Measurements from ENCODE around the gene HOXD8. TPM values are rescaled to one million over a fixed set of nuclear protein-coding genes. Genes with fewer than 3 reads are reported as not detected.

HOXD8 gene
- total and polyA plus RNA-seq, 3 donors from 2014 or later: 36.6 to 41.2 (median 39.8) TPM

DNA sequence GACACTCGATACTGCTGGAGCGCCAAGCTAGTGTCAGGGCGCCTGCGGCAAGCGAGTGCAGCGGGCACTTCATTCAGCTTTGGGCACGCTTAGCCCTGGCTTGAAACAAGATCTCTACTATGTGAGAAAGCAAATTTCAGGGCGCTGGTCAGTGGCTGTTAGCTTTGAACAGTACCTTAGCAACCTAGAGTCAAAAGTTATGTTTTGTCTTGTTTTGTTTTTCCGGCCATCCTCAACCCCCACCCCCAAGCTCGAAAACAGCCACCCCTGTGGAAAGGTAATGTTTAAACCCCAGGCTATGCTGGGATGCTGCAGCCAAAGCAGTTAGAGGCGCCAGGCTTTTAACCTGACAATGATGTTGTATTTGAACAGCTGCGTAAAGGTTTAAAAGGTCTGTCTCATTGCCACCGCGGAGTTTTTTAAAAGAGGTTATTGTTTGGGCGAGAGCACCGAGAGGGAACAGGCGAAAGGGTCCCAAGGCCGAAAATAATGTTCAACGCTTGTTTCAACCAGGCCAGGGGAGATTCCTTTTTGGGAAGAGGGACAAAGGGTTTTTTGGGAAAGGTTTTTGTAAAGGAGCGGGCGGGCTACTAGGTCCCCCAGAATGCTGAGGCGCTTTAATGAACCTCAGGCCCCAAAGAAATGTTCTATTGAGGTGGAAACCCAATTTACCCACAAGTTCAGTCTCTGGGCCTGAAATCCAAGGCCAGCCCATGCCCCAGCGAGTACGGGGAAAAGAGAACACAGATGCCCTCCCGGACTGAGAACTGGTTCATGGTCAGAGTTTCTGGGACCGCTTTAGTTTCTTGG, 15.2 kb upstream of the HOXD8 start:
- H3K27ac ChIP-seq: no peak overlapping the region
- H3K4me1 ChIP-seq: no peaks in the 10 kb centered on the region
- no peak for DNase-seq
- WGBS, 2 donors: 45 to 55% methylated on average over 26 of the region's 26 CpGs
- no peak overlapping the region for H3K4me3 ChIP-seq
- intact Hi-C loops (cut with DNase I; ENCODE audit: low total_unique reads): no loop called here
- H3K36me3 ChIP-seq (ENCODE audit: low read depth, missing control alignments): no peaks in the 10 kb centered on the region
- TF ChIP-seq, protein P1, sequence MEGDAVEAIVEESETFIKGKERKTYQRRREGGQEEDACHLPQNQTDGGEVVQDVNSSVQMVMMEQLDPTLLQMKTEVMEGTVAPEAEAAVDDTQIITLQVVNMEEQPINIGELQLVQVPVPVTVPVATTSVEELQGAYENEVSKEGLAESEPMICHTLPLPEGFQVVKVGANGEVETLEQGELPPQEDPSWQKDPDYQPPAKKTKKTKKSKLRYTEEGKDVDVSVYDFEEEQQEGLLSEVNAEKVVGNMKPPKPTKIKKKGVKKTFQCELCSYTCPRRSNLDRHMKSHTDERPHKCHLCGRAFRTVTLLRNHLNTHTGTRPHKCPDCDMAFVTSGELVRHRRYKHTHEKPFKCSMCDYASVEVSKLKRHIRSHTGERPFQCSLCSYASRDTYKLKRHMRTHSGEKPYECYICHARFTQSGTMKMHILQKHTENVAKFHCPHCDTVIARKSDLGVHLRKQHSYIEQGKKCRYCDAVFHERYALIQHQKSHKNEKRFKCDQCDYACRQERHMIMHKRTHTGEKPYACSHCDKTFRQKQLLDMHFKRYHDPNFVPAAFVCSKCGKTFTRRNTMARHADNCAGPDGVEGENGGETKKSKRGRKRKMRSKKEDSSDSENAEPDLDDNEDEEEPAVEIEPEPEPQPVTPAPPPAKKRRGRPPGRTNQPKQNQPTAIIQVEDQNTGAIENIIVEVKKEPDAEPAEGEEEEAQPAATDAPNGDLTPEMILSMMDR (IDR thresholded peaks at IDR 0.05): no peak
- TF ChIP-seq POLR2A (IDR thresholded peaks at IDR 0.05): no peak
- H3K9me3 ChIP-seq: no peaks in the 10 kb centered on the region
- no peaks in the 10 kb centered on the region for H3K27me3 ChIP-seq

DNA sequence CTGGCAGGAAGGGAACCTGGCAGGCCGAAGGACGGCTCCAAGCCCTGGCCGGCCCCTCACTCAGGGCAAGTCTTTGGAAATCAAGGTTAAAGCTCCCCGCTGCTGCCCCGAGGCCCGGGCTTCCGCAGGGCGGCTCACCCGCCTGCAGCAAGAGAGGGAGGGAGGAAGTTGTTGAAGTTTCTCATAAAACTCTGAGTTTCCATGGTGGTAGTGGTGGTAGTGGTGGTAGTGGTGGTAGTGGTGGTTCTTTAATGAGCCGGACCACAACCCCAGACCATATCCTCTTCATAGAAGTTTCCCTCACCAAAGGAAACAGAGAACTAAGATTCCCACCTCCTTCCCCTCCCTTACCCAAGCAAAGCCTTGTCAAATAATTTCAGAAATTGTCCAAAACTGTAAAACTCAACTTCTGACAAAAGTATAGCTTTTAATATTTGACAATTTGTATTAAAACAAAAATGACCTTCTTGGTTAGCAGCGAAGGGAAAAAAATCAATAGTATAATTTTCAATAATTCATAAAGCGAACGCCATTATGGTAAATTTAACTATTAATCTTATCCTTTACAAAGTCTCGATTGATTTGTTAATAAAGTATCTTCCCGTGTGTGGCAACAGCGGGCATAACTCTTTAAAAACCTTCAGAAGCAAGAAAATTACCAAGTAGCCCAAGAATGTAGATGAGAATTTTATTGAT, 14.4 kb upstream of the HOXD8 start:
- H3K27ac ChIP-seq: peak overlapping the region in 1 of 2 donors; percentile 87
- 54 to 63% methylated on average over 16 of the region's 16 CpGs for WGBS, 2 donors
- no peaks in the 10 kb centered on the region for H3K9me3 ChIP-seq
- no peak for TF ChIP-seq POLR2A (IDR thresholded peaks at IDR 0.05)
- TF ChIP-seq, protein P1 (IDR thresholded peaks at IDR 0.05): no peak
- no peaks in the 10 kb centered on the region for H3K36me3 ChIP-seq (ENCODE audit: low read depth, missing control alignments)
- H3K4me1 ChIP-seq: no peaks in the 10 kb centered on the region
- intact Hi-C loops (cut with DNase I; ENCODE audit: low total_unique reads): no loop called here
- no peaks in the 10 kb centered on the region for H3K27me3 ChIP-seq
- no peak for DNase-seq
- H3K4me3 ChIP-seq: no peak overlapping the region

DNA sequence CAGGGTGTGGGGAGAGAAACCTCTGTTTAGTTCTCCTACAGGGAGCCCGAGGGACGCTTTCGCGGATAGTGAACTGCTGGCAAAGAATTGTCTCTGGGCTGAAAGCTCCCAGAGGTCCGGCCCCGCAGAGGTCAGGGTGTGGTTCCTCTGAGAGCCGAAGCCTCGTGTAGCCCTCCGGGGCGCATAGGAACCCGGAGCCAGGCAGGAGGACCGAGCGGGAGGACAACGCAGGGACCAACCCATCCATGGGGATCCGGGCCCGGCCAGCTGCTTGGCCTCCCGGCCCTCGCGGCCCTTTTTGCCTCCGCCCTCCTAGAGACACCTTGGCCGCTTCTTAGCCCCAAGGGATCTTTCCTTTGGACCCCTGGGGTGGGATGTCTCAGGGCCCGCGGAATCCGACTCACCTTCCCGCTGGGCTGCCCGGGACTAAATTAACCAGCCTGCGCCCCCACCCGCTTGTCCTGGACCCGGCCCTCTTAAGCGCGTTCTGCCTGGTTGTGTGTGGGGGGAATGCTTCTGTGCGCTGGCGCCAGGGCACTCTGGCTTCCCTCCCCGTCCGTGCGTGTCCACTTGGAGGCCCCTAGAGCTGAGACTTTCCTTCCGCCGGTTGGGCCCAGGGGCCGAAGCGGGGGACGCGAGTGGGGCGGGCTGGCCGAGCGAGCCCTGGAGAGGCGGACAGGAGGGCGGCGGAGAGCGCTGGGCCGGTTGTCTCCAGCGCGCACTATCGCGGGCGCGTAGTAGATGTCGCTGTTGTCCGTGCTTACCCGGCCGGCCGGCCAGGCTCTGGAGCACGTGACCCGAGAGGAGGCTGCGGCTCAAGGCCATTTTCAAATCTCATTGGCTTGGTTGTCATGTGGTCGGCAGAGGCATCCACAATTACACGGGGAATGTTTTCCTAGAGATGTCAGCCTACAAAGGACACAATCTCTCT, 13.4 kb upstream of the HOXD8 start, which contains the start of gene HOXD10:
Gene HOXD10, plus strand, starts transcription at position 896 of the 931 bp plus-strand sequence. CDS start 56 bp downstream, outside the sequence.
- intact Hi-C loops (cut with DNase I; ENCODE audit: low total_unique reads): no loop called here
- no peaks in the 10 kb centered on the region for H3K9me3 ChIP-seq
- H3K27ac ChIP-seq: peak within 1 kb of the TSS; percentile 95 to 98
- H3K36me3 ChIP-seq (ENCODE audit: low read depth, missing control alignments): no peaks in the 10 kb centered on the region
- DNase-seq: peak; percentile 90
- TF ChIP-seq, protein P1 (IDR thresholded peaks at IDR 0.05): peak; percentile 33 to 50 (median 41)
- peak; percentile 28 for TF ChIP-seq POLR2A (IDR thresholded peaks at IDR 0.05)
- no peaks in the 10 kb centered on the region for H3K4me1 ChIP-seq
- 1 to 3% methylated on average over 23 to 51 of the region's 66 CpGs for WGBS, 2 donors
- H3K27me3 ChIP-seq: no peaks in the 10 kb centered on the region
- peak within 1 kb of the TSS; percentile 46 to 51 for H3K4me3 ChIP-seq

DNA sequence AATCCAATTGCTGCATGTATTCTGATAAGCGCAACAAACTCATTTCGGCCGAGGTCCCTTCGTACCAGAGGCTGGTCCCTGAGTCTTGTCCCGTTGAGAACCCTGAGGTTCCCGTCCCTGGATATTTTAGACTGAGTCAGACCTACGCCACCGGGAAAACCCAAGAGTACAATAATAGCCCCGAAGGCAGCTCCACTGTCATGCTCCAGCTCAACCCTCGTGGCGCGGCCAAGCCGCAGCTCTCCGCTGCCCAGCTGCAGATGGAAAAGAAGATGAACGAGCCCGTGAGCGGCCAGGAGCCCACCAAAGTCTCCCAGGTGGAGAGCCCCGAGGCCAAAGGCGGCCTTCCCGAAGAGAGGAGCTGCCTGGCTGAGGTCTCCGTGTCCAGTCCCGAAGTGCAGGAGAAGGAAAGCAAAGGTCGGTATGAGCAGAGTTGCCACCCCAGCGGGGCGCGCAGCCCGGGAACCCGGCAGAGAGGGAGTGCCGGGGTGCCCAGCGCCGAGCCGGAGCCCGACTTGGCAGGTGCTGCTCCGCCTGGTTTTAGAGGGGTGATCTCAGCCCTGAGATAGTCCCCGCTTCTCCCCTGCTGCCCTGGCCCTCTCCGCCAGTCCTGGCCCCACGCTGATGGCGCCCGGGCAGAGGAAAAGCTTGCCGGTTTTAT, 12.2 kb upstream of the HOXD8 start:
- no peak for DNase-seq
- Histone ChIP-seq H3K4me3 (peak overlapping the region; percentile 46 to 51), H3K36me3 (ENCODE audit: low read depth, missing control alignments) (no peaks in the 10 kb centered on the region), H3K9me3 (no peaks in the 10 kb centered on the region), H3K27ac (peak overlapping the region; percentile 95 to 98), H3K4me1 (no peaks in the 10 kb centered on the region), H3K27me3 (no peaks in the 10 kb centered on the region)
- 0 to 4% methylated on average over 2 to 40 of the region's 40 CpGs for WGBS, 2 donors
- TF ChIP-seq, protein P1 (IDR thresholded peaks at IDR 0.05): no peak
- TF ChIP-seq POLR2A (IDR thresholded peaks at IDR 0.05): no peak
- intact Hi-C loops (cut with DNase I; ENCODE audit: low total_unique reads): no loop called here

Data from testis (tissue), 3 donors.